Keratinocyte (primary cell): ENCODE results near the gene MKLN1.

ENCODE experiments used
- CTCF ChIP-seq, 3 experiments: IDR thresholded peaks in 1 of 3; conservative IDR thresholded peaks in 1 of 3; optimal IDR thresholded peaks in 1 of 3; 2 replicates in 2 of 3; 3 replicates in 1 of 3; pipeline versions ENCODE3 to v1.5.1; 2011; ENCODE audit warnings: low read length in 3 of 3, mild to moderate bottlenecking in 3 of 3, moderate library complexity in 2 of 3, control low read depth in 1 of 3, inconsistent platforms in 1 of 3; ENCODE audit not compliant: insufficient read depth in 2 of 3; ENCODE audit errors: extremely low read depth in 1 of 3
- EZH2 ChIP-seq: IDR thresholded peaks from one replicate; pipeline ENCODE4 v1.6.1; 2012; ENCODE audit warnings: inconsistent platforms, mild to moderate bottlenecking, low read length, moderate library complexity

GRCh38 chr7:131513245-131514061 lies 185.8 kb downstream of the MKLN1 start:
- TF ChIP-seq CTCF (optimal IDR thresholded peaks at IDR 0.05 in 1 of 3, IDR thresholded peaks at IDR 0.05 in 1 of 3, conservative IDR thresholded peaks at IDR 0.05 in 1 of 3; ENCODE audit: extremely low read depth in 1 of 3, insufficient read depth in 2 of 3, low read length in 3 of 3), result peak; percentile 98 to 100 (median 99)
- no peak for TF ChIP-seq EZH2
